GM19467 (cell line): ENCODE data around the gene PPP1R9B.

Source experiments
- ATAC-seq: cut with Tn5 transposase; IDR thresholded peaks from one replicate; pipeline ENCODE4 v1.9.1; 2021; ENCODE audit warnings: mild to moderate bottlenecking, moderate library complexity; ENCODE audit not compliant: unreplicated experiment

PPP1R9B gene

GRCh38 chr17:50096092-50096491 is 54.4 kb downstream of the PPP1R9B start:
- no peak for ATAC-seq

- no peak for ATAC-seq
Measured at GRCh38 chr17:50095626-50096037, 54.8 kb downstream of the PPP1R9B start.

- peak; percentile 89 for ATAC-seq
Measured at GRCh38 chr17:50094753-50095619, 55.5 kb downstream of the PPP1R9B start, which contains the start of gene PDK2. PDK2 (plus strand) TSS chr17:50095351; CDS start chr17:50095436, 85 bp downstream.

- no peak for ATAC-seq
Measured at GRCh38 chr17:50094243-50094752, 56.2 kb downstream of the PPP1R9B start.

- ATAC-seq, result no peak
Measured at GRCh38 chr17:50093807-50094206, 56.7 kb downstream of the PPP1R9B start.

- no peak for ATAC-seq
Measured at GRCh38 chr17:50093246-50093645, 57.2 kb downstream of the PPP1R9B start.

GRCh38 chr17:50091918-50092285 is 58.6 kb downstream of the PPP1R9B start:
- no peak for ATAC-seq

GRCh38 chr17:50090971-50091917 is 59.2 kb downstream of the PPP1R9B start:
- ATAC-seq, result no peak

- ATAC-seq, result no peak
Measured at GRCh38 chr17:50090071-50090470, 60.4 kb downstream of the PPP1R9B start.

- ATAC-seq, result no peak
Measured at GRCh38 chr17:50088952-50089825, 61.3 kb downstream of the PPP1R9B start.

GRCh38 chr17:50087912-50088405 is 62.5 kb downstream of the PPP1R9B start:
- no peak for ATAC-seq

- peak; percentile 66 for ATAC-seq
Measured at GRCh38 chr17:50087246-50087911, 63.1 kb downstream of the PPP1R9B start.
